ENCODE data around the gene RASAL2. TPM values are rescaled to one million over a fixed set of nuclear protein-coding genes. Genes with fewer than 3 reads are reported as not detected.
"Not testable (repeated sequence)": the region's sequence is repeated elsewhere in the genome, so short reads cannot be mapped to it uniquely, and the experiment has no call there.

The RASAL2 gene
- total and polyA plus RNA-seq, 2 of the 4 experiments (the other 2 are of a cell fraction): 13.1 to 20.6 TPM

GRCh38 chr1:178120088-178120487 is 26.2 kb downstream of the RASAL2 start:
- ChIA-PET POLR2A (ENCODE audit: unreplicated experiment) (no interaction called here), CTCF (no interaction called here)
- Histone ChIP-seq H3K36me3 (ENCODE audit: control insufficient read depth, insufficient read depth, low read length) (no peaks in the 10 kb centered on the region), H4K5ac (ENCODE audit: low read depth, low read length) (no peak overlapping the region), H2AK5ac (ENCODE audit: low read depth, low read length) (no peak overlapping the region), H3K9ac (ENCODE audit: low read depth, low read length) (no peak overlapping the region), H3K79me1 (ENCODE audit: low read depth in 1 of 2, low read length in 2 of 2) (peaks cover 21 to 58% of the 10 kb centered on the region in 2 experiments; a peak in 3 of 4 replicates), H4K20me1 (ENCODE audit: insufficient read depth, low read length) (no peaks in the 10 kb centered on the region; the same call in 1 of the 2 replicates), H2BK20ac (ENCODE audit: low read depth, low read length) (no peak overlapping the region), H2BK120ac (ENCODE audit: low read depth, low read length) (no peak overlapping the region), H3K14ac (replicated peaks; ENCODE audit: low read depth, low read length) (no peak overlapping the region), H3K4me2 (ENCODE audit: low read depth, low read length) (no peak overlapping the region), H2AFZ (replicated peaks; ENCODE audit: low read length, poor library complexity) (no peak overlapping the region), H2BK5ac (ENCODE audit: low read depth, low read length, poor library complexity, severe bottlenecking) (no peak overlapping the region), H2AK9ac (replicated peaks; ENCODE audit: low read depth, low read length, poor library complexity) (no peak overlapping the region), H3K27me3 (ENCODE audit: control insufficient read depth, insufficient read depth, low read length) (no peaks in the 10 kb centered on the region), H4K91ac (ENCODE audit: insufficient read depth, low read depth, low read length) (no peak overlapping the region), H3K9me1 (ENCODE audit: insufficient read depth, low read length) (0 out of 2 replicates have a peak, but pooled peaks cover 3% of the 10 kb centered on the region), H3K56ac (ENCODE audit: extremely low read depth, insufficient read depth, low read length) (no peak overlapping the region), H3K18ac (ENCODE audit: low read depth, low read length) (no peak overlapping the region), H2BK15ac (ENCODE audit: low read depth, low read length) (no peak overlapping the region), H3K4me1 (ENCODE audit: control insufficient read depth, insufficient read depth, low read length) (peaks cover 2% of the 10 kb centered on the region; the same call in 1 of the 2 replicates), H4K8ac (ENCODE audit: low read depth in 2 of 2, low read length in 2 of 2) (no peak overlapping the region), H3K27ac (ENCODE audit: insufficient read depth, low read length) (no peak overlapping the region), H3K23ac (ENCODE audit: low read depth, low read length) (no peak overlapping the region), H3K4ac (ENCODE audit: low read depth, low read length) (no peak overlapping the region), H3K9me3 (ENCODE audit: control insufficient read depth, insufficient read depth, low read length) (no peaks in the 10 kb centered on the region), H3K4me3 (ENCODE audit: insufficient read depth, low read depth, low read length) (no peak overlapping the region)
- intact Hi-C loops (cut with micrococcal nuclease): no loop called here
- no peak for DNase-seq
- WGBS, 2 experiments (ENCODE audit: extremely low coverage in 2 of 2, insufficient read length in 1 of 2): 83% methylated on average over 3 of the region's 4 CpGs; no CpG with 5 or more reads in 1 of the 2 experiments
- no TSS peak for BruUV-seq (replicated peaks)
- dilution Hi-C loops (cut with HindIII; ENCODE audit: low sequenced_read_pairs, unreplicated experiment): no loop called here
- in situ Hi-C loops (cut with MboI; ENCODE audit: low sequenced_read_pairs): no loop called here
- no peak for ATAC-seq (ENCODE audit: low read depth)
- TF ChIP-seq SMC3 (IDR thresholded peaks at IDR 0.05; ENCODE audit: low read depth, low read length) (no peak), RFX5 (IDR thresholded peaks at IDR 0.05; ENCODE audit: low read depth, low read length) (no peak), POLR2A (IDR thresholded peaks at IDR 0.05; ENCODE audit: low read depth, low read length) (no peak)

- H4K8ac ChIP-seq (ENCODE audit: low read depth in 2 of 2, low read length in 2 of 2); H3K4me3 ChIP-seq (ENCODE audit: insufficient read depth, low read depth, low read length); H3K9me1 ChIP-seq (ENCODE audit: insufficient read depth, low read length); H2AK5ac ChIP-seq (ENCODE audit: low read depth, low read length); H2BK5ac ChIP-seq (ENCODE audit: low read depth, low read length, poor library complexity, severe bottlenecking); dilution Hi-C loops (cut with HindIII; ENCODE audit: low sequenced_read_pairs, unreplicated experiment); ATAC-seq (ENCODE audit: low read depth); H3K14ac ChIP-seq (replicated peaks; ENCODE audit: low read depth, low read length); intact Hi-C loops (cut with micrococcal nuclease); H3K9me3 ChIP-seq (ENCODE audit: control insufficient read depth, insufficient read depth, low read length); H4K91ac ChIP-seq (ENCODE audit: insufficient read depth, low read depth, low read length); H4K5ac ChIP-seq (ENCODE audit: low read depth, low read length); H2BK20ac ChIP-seq (ENCODE audit: low read depth, low read length); DNase-seq; H3K9ac ChIP-seq (ENCODE audit: low read depth, low read length); H2AFZ ChIP-seq (replicated peaks; ENCODE audit: low read length, poor library complexity); BruUV-seq (replicated peaks); H3K18ac ChIP-seq (ENCODE audit: low read depth, low read length); H3K36me3 ChIP-seq (ENCODE audit: control insufficient read depth, insufficient read depth, low read length); H2BK15ac ChIP-seq (ENCODE audit: low read depth, low read length); in situ Hi-C loops (cut with MboI; ENCODE audit: low sequenced_read_pairs); H3K27ac ChIP-seq (ENCODE audit: insufficient read depth, low read length); H4K20me1 ChIP-seq (ENCODE audit: insufficient read depth, low read length); H3K27me3 ChIP-seq (ENCODE audit: control insufficient read depth, insufficient read depth, low read length); H3K4me1 ChIP-seq (ENCODE audit: control insufficient read depth, insufficient read depth, low read length); H2BK120ac ChIP-seq (ENCODE audit: low read depth, low read length); H3K56ac ChIP-seq (ENCODE audit: extremely low read depth, insufficient read depth, low read length); H3K4ac ChIP-seq (ENCODE audit: low read depth, low read length); H3K23ac ChIP-seq (ENCODE audit: low read depth, low read length); H2AK9ac ChIP-seq (replicated peaks; ENCODE audit: low read depth, low read length, poor library complexity); POLR2A ChIA-PET (ENCODE audit: unreplicated experiment); CTCF ChIA-PET; H3K4me2 ChIP-seq (ENCODE audit: low read depth, low read length): not testable (repeated sequence)
- 95% methylated on average over 4 of the region's 7 CpGs; no CpG with 5 or more reads in 1 of the 2 experiments for WGBS, 2 experiments (ENCODE audit: extremely low coverage in 2 of 2, insufficient read length in 1 of 2)
- peaks cover 21 to 54% of the 10 kb centered on the region in 2 experiments; a peak in 3 of 4 replicates for H3K79me1 ChIP-seq (ENCODE audit: low read depth in 1 of 2, low read length in 2 of 2)
Observed at GRCh38 chr1:178120520-178121052, 26.7 kb downstream of the RASAL2 start.
